GM12874 (cell line): ENCODE measurements around the gene CENPX.

Source experiments
- TF ChIP-seq, protein P1 (sequence below): IDR thresholded peaks from 2 replicates; pipeline ENCODE4 v1.5.1; 2011; ENCODE audit warnings: low read depth, mild to moderate bottlenecking, control low read depth, low read length, moderate library complexity; ENCODE audit not compliant: insufficient read depth

Gene CENPX

DNA sequence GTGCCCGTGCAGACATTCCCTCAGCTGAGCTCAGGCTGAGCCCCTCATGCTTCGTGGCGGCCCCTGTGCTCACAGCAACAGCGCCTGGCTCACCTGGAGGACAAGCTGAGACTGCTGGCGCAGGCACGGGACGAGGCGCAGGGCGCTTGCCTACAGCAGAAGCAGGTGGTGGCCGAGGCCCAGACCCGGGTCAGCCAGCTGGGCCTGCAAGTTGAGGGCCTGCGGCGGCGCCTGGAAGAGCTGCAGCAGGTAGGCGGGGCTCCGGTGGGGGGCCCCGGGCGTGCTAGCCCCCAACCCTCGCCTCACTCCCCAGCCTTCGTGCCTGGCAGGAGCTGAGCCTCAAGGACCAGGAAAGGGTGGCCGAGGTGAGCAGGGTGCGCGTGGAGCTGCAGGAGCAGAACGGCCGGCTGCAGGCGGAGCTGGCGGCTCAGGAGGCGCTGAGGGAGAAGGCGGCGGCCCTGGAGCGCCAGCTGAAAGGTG lies 7.4 kb upstream of the CENPX start:
- TF ChIP-seq, protein P1, sequence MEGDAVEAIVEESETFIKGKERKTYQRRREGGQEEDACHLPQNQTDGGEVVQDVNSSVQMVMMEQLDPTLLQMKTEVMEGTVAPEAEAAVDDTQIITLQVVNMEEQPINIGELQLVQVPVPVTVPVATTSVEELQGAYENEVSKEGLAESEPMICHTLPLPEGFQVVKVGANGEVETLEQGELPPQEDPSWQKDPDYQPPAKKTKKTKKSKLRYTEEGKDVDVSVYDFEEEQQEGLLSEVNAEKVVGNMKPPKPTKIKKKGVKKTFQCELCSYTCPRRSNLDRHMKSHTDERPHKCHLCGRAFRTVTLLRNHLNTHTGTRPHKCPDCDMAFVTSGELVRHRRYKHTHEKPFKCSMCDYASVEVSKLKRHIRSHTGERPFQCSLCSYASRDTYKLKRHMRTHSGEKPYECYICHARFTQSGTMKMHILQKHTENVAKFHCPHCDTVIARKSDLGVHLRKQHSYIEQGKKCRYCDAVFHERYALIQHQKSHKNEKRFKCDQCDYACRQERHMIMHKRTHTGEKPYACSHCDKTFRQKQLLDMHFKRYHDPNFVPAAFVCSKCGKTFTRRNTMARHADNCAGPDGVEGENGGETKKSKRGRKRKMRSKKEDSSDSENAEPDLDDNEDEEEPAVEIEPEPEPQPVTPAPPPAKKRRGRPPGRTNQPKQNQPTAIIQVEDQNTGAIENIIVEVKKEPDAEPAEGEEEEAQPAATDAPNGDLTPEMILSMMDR: no peak

DNA sequence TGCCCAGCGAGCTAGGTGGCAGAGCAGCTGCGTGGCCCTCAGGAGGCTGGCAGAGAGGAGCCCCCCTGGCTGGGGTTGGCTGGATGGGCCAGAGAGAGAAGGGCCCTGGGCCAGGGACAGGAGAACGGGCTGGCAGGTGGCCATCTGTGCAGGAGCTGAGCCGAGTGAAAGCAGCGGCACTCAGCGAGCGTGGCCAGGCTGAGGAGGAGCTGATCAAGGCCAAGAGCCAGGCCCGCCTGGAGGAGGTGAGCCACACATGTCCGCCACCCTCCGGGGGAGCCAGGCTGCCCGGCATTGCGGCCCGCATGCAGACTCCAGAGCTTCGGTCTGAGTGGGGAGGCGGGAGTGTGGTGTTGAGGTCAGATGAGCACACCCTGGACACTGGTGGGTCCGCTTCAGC lies 6.7 kb upstream of the CENPX start:
- TF ChIP-seq, protein P1: no peak

DNA sequence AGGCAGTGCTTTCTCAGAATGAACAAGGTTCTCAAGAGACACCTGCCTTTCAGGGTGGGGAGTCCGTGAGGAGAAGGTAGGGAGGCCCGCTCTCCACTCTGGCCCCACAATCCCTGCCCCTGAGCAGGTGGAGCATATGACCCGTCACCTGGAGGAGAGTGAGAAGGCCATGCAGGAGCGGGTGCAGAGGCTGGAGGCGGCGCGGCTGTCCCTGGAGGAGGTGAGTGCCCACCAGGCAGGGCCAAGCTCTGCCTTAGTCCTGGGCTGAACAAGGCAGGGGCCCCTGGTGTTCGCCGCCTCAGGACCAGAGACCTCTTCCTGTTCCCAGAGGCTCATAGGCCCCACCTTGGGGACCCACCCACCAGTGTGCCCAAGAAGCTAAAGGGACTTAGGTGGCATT lies 6.3 kb upstream of the CENPX start:
- TF ChIP-seq, protein P1: no peak

DNA sequence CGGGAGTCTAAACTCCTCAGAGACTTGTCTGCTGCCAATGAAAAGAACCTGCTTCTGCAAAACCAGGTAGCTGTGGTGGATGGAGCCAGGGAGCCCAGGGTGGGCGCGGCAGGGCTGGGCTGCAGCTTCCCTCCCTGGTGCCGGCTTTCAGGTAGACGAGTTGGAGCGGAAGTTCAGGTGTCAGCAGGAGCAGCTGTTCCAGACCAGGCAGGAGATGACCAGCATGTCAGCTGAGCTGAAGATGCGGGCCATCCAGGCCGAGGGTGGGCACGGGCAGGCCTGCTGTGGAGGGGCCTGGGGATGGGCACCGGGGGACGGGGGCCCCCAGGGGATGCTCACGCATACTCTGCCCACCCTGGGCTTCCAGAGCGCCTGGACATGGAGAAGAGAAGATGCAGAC lies 5.6 kb upstream of the CENPX start:
- TF ChIP-seq, protein P1: no peak

DNA sequence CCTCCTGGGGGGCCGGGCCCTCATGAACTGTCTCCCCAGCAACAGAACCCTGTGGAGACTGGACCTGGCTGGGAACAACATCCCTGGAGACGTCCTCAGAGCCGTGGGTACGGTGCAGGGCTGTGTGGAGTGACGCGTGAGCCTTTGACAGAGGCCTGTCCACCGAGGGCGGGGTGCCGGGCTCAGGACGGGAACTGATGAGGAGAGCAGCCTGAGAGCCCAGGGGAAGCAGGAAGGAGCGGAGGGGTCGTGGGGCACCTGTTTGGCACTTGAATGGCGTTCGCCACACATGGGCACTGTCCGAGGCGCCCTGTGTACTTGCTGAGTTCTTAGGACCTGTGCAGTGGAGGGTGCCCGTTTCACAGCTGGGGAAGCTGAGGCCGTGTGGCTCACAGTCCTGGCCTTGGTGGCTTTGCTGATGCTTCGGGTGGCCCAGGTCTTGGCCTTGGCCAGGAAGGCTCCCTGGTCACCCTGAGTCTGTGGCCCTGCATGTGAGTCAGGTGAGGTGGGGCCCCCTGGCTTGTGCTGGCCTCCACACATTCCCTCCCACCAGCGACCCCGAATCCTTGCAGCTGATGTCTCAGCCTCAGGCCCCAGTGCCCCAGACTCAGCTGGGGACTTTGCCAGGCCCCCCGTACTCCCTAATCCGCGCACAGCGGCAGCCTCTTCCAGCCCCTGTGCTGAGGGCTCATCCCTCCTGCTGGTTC lies 2.9 kb upstream of the CENPX start:
- TF ChIP-seq, protein P1: no peak

DNA sequence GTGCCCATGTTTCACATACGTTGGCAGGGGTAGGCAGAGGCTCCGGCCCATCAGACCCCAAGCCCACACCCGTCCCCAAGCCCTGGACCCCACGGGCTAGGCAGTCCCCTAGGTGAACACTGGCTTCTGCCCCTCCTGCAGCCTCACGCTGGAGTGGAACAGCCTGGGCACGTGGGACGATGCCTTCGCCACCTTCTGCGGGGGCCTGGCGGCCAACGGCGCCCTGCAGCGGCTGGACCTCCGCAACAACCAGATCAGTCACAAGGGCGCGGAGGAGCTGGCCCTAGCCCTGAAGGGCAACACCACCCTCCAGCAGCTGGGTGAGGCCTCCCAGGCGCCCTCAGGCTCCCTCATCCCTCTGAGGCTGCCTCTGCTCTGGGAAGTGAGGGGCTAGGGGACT lies 2.2 kb upstream of the CENPX start:
- TF ChIP-seq, protein P1: no peak

DNA sequence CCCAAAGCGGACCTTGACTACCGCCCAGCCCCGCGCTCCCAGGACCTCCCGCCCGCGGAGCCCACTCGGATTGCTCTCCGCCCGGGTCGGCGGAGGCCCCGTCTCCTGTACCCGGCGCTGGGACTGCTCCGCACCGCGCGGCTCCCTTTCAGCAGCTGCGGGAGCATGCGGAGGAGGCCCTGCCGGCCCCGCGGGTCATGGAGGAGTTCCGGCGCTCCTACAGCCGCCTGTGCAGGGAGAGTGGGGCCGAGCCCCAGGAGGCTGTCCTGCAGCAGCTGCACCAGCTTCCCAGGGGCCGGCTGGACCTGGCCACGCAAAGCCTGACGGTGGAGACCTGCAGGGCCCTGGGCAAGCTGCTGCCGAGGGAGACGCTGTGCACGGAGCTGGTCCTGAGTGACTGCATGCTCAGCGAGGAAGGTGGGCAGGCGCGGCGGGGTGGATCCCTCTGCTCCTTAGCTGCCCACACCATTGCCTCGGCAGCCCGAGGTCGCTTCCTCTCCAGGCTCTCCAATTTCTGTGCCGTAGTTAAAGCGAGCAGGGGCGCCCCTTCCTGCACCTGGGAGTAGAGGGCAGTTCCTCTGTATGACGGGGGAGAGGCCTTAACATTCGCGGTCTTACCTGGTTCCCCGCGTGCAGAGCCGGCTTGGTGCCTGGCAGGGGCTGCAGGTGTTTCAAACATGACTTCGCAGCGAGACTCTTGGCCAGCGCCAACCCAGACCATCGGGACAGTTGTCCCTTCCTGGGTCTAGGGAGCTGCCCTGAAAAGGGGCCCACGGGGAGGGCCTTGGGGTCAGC lies 966 bp upstream of the CENPX start:
- TF ChIP-seq, protein P1: no peak
